K562 (cell line): ENCODE data around the gene FBRS. TPM values are rescaled to one million over a fixed set of nuclear protein-coding genes. Genes with fewer than 3 reads are reported as not detected.

Source experiments
- AFF1 ChIP-seq, 2 experiments: fragments of 450-650 bp; IDR thresholded peaks; 2 replicates each; pipeline ENCODE4 v1.6.1; 2018; ENCODE audit warnings: mild to moderate bottlenecking in 2 of 2, low read depth in 1 of 2; ENCODE audit not compliant: partially characterized antibody in 2 of 2
- BCLAF1 ChIP-seq, 2 experiments: fragments of 450-650 bp in 1 of 2; IDR thresholded peaks; 2 replicates each; pipeline ENCODE4 v1.6.1; 2011 to 2017; ENCODE audit warnings: low read depth in 2 of 2, antibody characterized with exemption in 1 of 2, borderline replicate concordance in 1 of 2, low read length in 1 of 2, mild to moderate bottlenecking in 1 of 2, mixed read lengths in 1 of 2; ENCODE audit not compliant: control insufficient read depth in 1 of 2
- CREBBP ChIP-seq: IDR thresholded peaks from one replicate; pipeline ENCODE4 v1.6.1; 2012; ENCODE audit warnings: low read depth, mild to moderate bottlenecking, control low read depth, inconsistent platforms, low read length
- ETV6 ChIP-seq, 3 experiments: fragments of 150-350 bp in 1 of 3; sonication (generic) in 1 of 3; formaldehyde crosslinking in 1 of 3; IDR thresholded peaks; 2 replicates each; pipeline versions ENCODE4 v1.6.1 to v1.8.0; 2014 to 2022; ENCODE audit warnings: borderline replicate concordance in 2 of 3, low read depth in 2 of 3, antibody characterized with exemption in 1 of 3, low read length in 1 of 3, mild to moderate bottlenecking in 1 of 3, missing genetic modification reagents in 1 of 3
- KHSRP ChIP-seq: fragments of 450-650 bp; IDR thresholded peaks from 2 replicates; pipeline ENCODE4 v1.6.1; 2017
- PRPF4 ChIP-seq: fragments of 200-400 bp; formaldehyde crosslinking; IDR thresholded peaks from one replicate; pipeline ENCODE4 v1.6.1; 2017; ENCODE audit warnings: low read length, low read depth, mild to moderate bottlenecking; ENCODE audit not compliant: insufficient read depth, poor library complexity, severe bottlenecking
- RAD21 ChIP-seq, 2 experiments: fragments of 250-450 bp in 1 of 2; fragments of 450-650 bp in 1 of 2; sonication (Bioruptor Pico) in 1 of 2; formaldehyde crosslinking in 1 of 2; IDR thresholded peaks in 1 of 2; conservative IDR thresholded peaks in 1 of 2; 2 replicates each; pipeline versions ENCODE4 v1.4.0 to v1.8.0; 2020 to 2022; ENCODE audit warnings: mild to moderate bottlenecking in 2 of 2, moderate library complexity in 1 of 2
- RBFOX2 ChIP-seq: fragments of 200-400 bp; formaldehyde crosslinking; IDR thresholded peaks from 2 replicates; pipeline ENCODE4 v1.6.1; 2017; ENCODE audit warnings: low read depth, mild to moderate bottlenecking, low read length, moderate library complexity
- RBM25 ChIP-seq: fragments of 200-400 bp; formaldehyde crosslinking; IDR thresholded peaks from 2 replicates; pipeline ENCODE4 v1.6.1; 2018; ENCODE audit warnings: low read length, low read depth, moderate library complexity; ENCODE audit not compliant: severe bottlenecking
- STAG1 ChIP-seq: sonication (generic); formaldehyde crosslinking; IDR thresholded peaks from 2 replicates; pipeline ENCODE4 v1.5.0; 2020; ENCODE audit warnings: missing genetic modification reagents, borderline replicate concordance
- TCF3 ChIP-seq: sonication (generic); formaldehyde crosslinking; IDR thresholded peaks from 2 replicates; pipeline ENCODE4 v1.4.0; 2020; ENCODE audit warnings: mild to moderate bottlenecking, missing genetic modification reagents
- ZNF224 ChIP-seq: sonication (generic); formaldehyde crosslinking; IDR thresholded peaks from 2 replicates; pipeline ENCODE4 v1.8.0; 2022; ENCODE audit warnings: mild to moderate bottlenecking, missing genetic modification reagents
- ZNF644 ChIP-seq: fragments of 200-800 bp; sonication (Bioruptor generic); IDR thresholded peaks from 2 replicates; pipeline ENCODE4 v1.6.1; 2016; ENCODE audit warnings: low read depth, missing genetic modification characterization, missing compliant biosample characterization
- ZNF696 ChIP-seq: fragments of 250-450 bp; sonication (Bioruptor Pico); conservative IDR thresholded peaks from 2 replicates; pipeline ENCODE4 v1.4.0; 2020; ENCODE audit warnings: mild to moderate bottlenecking, moderate library complexity
- ZNF76 ChIP-seq: fragments of 250-450 bp; sonication (Bioruptor Pico); IDR thresholded peaks from 2 replicates; pipeline ENCODE4 v1.4.0; 2020; ENCODE audit warnings: mild to moderate bottlenecking, moderate library complexity, borderline replicate concordance
- polyA plus RNA-seq, 8 experiments: library from polyadenylated mRNA; depleted of rRNA in 4 of 8; stranded (reverse) in 5 of 8; unstranded in 3 of 8; fragments of >200 nt; fragmentation: Nextera tagmentation in 2 of 8; fragmentation: Illumina TruSeq in 1 of 8; extraction: Ambion mirVana in 2 of 8; extraction: Trizol in 1 of 8; gene quantifications; 2 replicates each; pipeline versions ENCODE4 v1.2.1 to v1.2.3, GENCODE V29; 2011 to 2014; ENCODE audit warnings: inconsistent platforms in 1 of 8, missing spikeins in 1 of 8
- total RNA-seq, 7 experiments: library from RNA; depleted of rRNA in 6 of 7; stranded (reverse); fragments of >200 nt in 6 of 7; fragmentation: Illumina TruSeq in 2 of 7; extraction: Trizol in 2 of 7; gene quantifications; 2 replicates each; pipeline versions ENCODE4 v1.2.1 to v1.2.3, GENCODE V29; 2011 to 2021; ENCODE audit warnings: low replicate concordance in 1 of 7

Gene FBRS
- total and polyA plus RNA-seq, 9 of the 15 experiments (the other 6 are each of a cell fraction or from before 2014, with no cell fraction given) = 0.32 to 59.5 (median 13.1) TPM

GRCh38 chr16:30615358-30616091 lies 42.7 kb upstream of the FBRS start (continued):
- TF ChIP-seq ZNF644 (tag) (no peak), ZNF76 (CRISPR knock-in tag) (no peak), TCF3 (CRISPR knock-in tag) (peak; percentile 59), RBM25 (no peak), RBFOX2 (no peak), ETV6 (IDR thresholded peaks at IDR 0.05; ENCODE audit: borderline replicate concordance in 1 of 2, low read depth in 2 of 2, low read length in 1 of 2) (no peak), ETV6 (CRISPR knock-in tag; IDR thresholded peaks at IDR 0.05; ENCODE audit: borderline replicate concordance) (no peak), RAD21 (CRISPR knock-in tag; conservative IDR thresholded peaks at IDR 0.05 in 1 of 2, IDR thresholded peaks at IDR 0.05 in 1 of 2) (peak; percentile 16 to 50; a peak in 2 of 4 replicates), CREBBP (no peak), BCLAF1 (IDR thresholded peaks at IDR 0.05; ENCODE audit: borderline replicate concordance in 1 of 2, control insufficient read depth in 1 of 2, low read depth in 2 of 2, low read length in 1 of 2) (no peak), KHSRP (no peak), ZNF696 (CRISPR knock-in tag) (no peak), ZNF224 (CRISPR knock-in tag) (no peak), PRPF4 (no peak), AFF1 (IDR thresholded peaks at IDR 0.05; ENCODE audit: low read depth in 1 of 2, partially characterized antibody in 2 of 2) (no peak), STAG1 (CRISPR knock-in tag) (0 out of 2 replicates have a peak, but pooled peaks have one; percentile 44)
